Measurements from ENCODE around the gene MAB21L2. TPM values are rescaled to one million over a fixed set of nuclear protein-coding genes. Genes with fewer than 3 reads are reported as not detected.

MAB21L2 gene
- not detected for total RNA-seq

DNA sequence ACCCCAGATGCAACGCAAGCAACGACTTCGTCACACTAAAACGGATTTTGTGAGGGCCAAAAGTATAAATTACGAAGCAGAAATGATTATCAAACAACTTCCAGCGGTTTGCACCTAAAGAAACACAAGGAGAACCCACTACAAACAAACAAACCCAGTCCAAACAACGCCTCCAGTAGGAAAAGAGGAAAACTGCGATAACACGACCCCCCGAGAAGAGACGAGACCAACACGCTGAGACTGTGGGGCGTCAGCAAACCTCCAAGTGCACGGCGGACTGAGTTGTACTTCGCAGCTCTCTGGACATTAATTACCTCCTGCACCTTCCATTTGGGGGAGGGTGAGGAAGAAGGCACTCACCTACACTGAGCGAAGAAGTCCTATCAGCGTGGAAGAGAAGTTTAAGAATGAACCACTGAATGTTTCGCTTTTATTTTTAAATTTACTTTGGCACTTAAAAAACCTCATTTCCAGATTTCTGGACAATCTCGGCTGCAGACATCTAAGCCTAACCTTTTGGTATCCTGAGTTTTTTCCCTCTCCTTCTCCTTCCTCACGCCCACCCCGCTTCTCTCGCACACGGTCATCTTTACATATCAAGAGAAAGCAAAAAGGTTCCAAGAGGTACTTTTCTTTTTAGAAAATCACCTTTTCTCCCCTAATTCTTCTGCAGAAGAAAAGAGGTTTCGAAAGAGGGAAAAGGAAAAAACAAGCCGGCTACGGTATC, at the start of gene MAB21L2:
TSS of gene MAB21L2 (plus strand) at position 6 of the 727 bp plus-strand sequence. CDS start 879 bp downstream, outside the sequence.

All from metanephros (tissue), 1 donor.